Glutamatergic neuron (in vitro differentiated cells): ENCODE results near the gene MIS12. TPM values are rescaled to one million over a fixed set of nuclear protein-coding genes. Genes with fewer than 3 reads are reported as not detected.
A peak's percentile ranks its signal among the peaks of the same experiment; 100 is the strongest.

ENCODE experiments used
- DNase-seq: peaks from one replicate; pipeline ENCODE4 v3.0.0; 2022
- H3K27ac Mint-ChIP-seq: one replicate; pipeline ENCODE4 v1.8.0; 2020; ENCODE audit warnings: mild to moderate bottlenecking, mixed read lengths, inconsistent platforms; ENCODE audit not compliant: unreplicated experiment
- H3K27me3 Mint-ChIP-seq: one replicate; pipeline ENCODE4 v1.8.0; 2020; ENCODE audit warnings: mild to moderate bottlenecking, moderate library complexity, mixed read lengths, inconsistent platforms; ENCODE audit not compliant: unreplicated experiment
- H3K36me3 Mint-ChIP-seq: one replicate; pipeline ENCODE4 v1.8.0; 2020; ENCODE audit warnings: mild to moderate bottlenecking, mixed read lengths, inconsistent platforms; ENCODE audit not compliant: unreplicated experiment
- H3K4me1 Mint-ChIP-seq: one replicate; pipeline ENCODE4 v1.8.0; 2020; ENCODE audit warnings: mild to moderate bottlenecking, low read depth, mixed read lengths, inconsistent platforms; ENCODE audit not compliant: unreplicated experiment
- H3K4me3 Mint-ChIP-seq: one replicate; pipeline ENCODE4 v1.8.0; 2020; ENCODE audit warnings: mild to moderate bottlenecking, mixed read lengths, inconsistent platforms; ENCODE audit not compliant: unreplicated experiment
- H3K9me3 Mint-ChIP-seq: one replicate; pipeline ENCODE4 v1.8.0; 2020; ENCODE audit warnings: mild to moderate bottlenecking, moderate library complexity, mixed read lengths, inconsistent platforms; ENCODE audit not compliant: unreplicated experiment
- total RNA-seq: library from RNA; stranded (reverse); fragmentation: NEBNext Ultra II Directional; extraction: Animal tissue kit (Norgen Biotek cat#: 25700); gene quantifications from one replicate; pipeline ENCODE4 v1.2.1, GENCODE V29; 2021; ENCODE audit not compliant: unreplicated experiment
- TF ChIP-seq, protein P1 (sequence below): fragments of 200-600 bp; sonication (generic); IDR thresholded peaks from one replicate; pipeline ENCODE4 v1.5.0; 2021; ENCODE audit not compliant: partially characterized antibody, unreplicated experiment

Gene MIS12
- total RNA-seq, 1 donor from 2014 or later: 23.2 TPM

- TF ChIP-seq, protein P1, sequence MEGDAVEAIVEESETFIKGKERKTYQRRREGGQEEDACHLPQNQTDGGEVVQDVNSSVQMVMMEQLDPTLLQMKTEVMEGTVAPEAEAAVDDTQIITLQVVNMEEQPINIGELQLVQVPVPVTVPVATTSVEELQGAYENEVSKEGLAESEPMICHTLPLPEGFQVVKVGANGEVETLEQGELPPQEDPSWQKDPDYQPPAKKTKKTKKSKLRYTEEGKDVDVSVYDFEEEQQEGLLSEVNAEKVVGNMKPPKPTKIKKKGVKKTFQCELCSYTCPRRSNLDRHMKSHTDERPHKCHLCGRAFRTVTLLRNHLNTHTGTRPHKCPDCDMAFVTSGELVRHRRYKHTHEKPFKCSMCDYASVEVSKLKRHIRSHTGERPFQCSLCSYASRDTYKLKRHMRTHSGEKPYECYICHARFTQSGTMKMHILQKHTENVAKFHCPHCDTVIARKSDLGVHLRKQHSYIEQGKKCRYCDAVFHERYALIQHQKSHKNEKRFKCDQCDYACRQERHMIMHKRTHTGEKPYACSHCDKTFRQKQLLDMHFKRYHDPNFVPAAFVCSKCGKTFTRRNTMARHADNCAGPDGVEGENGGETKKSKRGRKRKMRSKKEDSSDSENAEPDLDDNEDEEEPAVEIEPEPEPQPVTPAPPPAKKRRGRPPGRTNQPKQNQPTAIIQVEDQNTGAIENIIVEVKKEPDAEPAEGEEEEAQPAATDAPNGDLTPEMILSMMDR: no peak
- no peaks in the 10 kb centered on the region for H3K36me3 Mint-ChIP-seq
- H3K27me3 Mint-ChIP-seq: no peaks in the 10 kb centered on the region
- no peak overlapping the region for H3K27ac Mint-ChIP-seq
- H3K9me3 Mint-ChIP-seq: no peaks in the 10 kb centered on the region
- H3K4me3 Mint-ChIP-seq: no peak overlapping the region
- DNase-seq: no peak
- H3K4me1 Mint-ChIP-seq: peaks cover 6% of the 10 kb centered on the region
Measured at GRCh38 chr17:5443728-5444127, 42.6 kb upstream of the MIS12 start.

DNA sequence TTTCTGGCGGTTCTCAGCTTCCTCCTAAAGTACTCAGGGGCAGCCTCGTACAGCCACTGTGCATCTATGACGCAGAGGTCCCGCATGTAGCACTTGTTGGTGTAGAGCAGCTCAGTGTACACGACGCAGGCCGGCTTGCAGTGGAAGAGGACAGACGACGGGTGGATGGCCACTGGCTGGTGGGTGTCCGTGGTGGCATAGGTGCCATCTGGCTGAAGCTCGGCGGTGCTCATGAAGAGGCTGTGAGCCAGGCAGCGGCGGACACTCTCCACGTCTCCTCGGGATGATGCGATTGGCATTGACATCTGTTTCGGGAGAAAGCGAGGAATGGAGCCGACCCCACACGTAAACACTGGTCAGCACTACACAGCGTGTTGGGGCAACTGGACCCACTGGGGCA is 42.2 kb upstream of the MIS12 start:
- TF ChIP-seq, protein P1: no peak
- Mint-ChIP-seq H3K36me3 (no peaks in the 10 kb centered on the region), H3K9me3 (no peaks in the 10 kb centered on the region), H3K4me3 (no peak overlapping the region), H3K27ac (no peak overlapping the region), H3K27me3 (no peaks in the 10 kb centered on the region), H3K4me1 (peaks cover 6% of the 10 kb centered on the region)
- no peak for DNase-seq

GRCh38 chr17:5446786-5447185 is 39.6 kb upstream of the MIS12 start:
- H3K4me1 Mint-ChIP-seq: no peaks in the 10 kb centered on the region
- no peaks in the 10 kb centered on the region for H3K27me3 Mint-ChIP-seq
- no peaks in the 10 kb centered on the region for H3K36me3 Mint-ChIP-seq
- no peak overlapping the region for H3K27ac Mint-ChIP-seq
- H3K9me3 Mint-ChIP-seq: no peaks in the 10 kb centered on the region
- TF ChIP-seq, protein P1: no peak
- H3K4me3 Mint-ChIP-seq: no peak overlapping the region
- no peak for DNase-seq

DNA sequence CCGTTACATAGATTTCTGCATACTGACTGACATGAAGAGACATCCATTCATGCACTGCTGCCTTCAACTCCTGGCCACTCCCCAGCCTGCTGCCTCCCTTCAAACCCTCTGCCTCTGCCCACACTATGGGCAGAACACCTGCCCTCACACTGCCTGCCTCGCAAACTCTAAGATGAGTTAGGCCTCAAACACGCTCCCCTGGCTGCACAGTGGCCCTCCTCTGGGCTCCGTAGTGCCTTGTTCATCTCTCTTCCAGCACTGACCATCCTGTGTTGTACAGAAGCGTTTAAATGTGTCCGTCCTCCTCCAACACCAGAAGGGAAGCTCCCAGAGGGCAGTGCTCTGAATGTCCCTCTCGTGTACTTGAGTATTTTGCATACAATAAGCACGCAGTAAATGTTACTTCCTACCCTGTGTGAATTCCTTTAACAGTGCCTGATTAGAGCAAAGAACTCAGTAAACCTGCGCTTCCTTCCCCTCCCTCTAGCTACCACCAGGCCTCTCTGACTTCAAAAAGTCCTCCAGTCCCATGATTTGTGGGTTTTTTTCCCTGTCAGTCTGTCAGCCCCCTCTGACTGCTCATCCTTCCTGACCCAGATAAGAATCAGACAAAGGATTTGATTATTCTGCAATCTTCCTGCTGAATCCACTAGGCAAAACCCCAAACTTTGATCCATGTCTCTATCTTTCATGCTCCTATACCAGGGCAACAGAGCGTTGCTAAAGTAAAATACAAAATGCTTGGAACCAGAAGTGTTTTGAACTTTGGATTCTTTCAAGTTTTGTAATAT is 21.5 kb upstream of the MIS12 start:
- TF ChIP-seq, protein P1: no peak
- no peak for DNase-seq
- Mint-ChIP-seq H3K4me3 (peak overlapping the region; percentile 30), H3K27ac (peak overlapping the region; percentile 19), H3K9me3 (peaks cover 3% of the 10 kb centered on the region), H3K4me1 (peaks cover 29% of the 10 kb centered on the region), H3K36me3 (no peaks in the 10 kb centered on the region), H3K27me3 (peaks cover 3% of the 10 kb centered on the region)

- TF ChIP-seq, protein P1: no peak
- DNase-seq: no peak
- Mint-ChIP-seq H3K9me3 (peaks cover 3% of the 10 kb centered on the region), H3K27me3 (peaks cover 3% of the 10 kb centered on the region), H3K4me3 (peak overlapping the region; percentile 96), H3K27ac (no peak overlapping the region), H3K36me3 (no peaks in the 10 kb centered on the region), H3K4me1 (peaks cover 29% of the 10 kb centered on the region)
Measured at GRCh38 chr17:5466295-5466694, 20.1 kb upstream of the MIS12 start.
